Mucosa of descending colon (tissue), 3 donors: ENCODE measurements around the gene RSU1. TPM values are rescaled to one million over a fixed set of nuclear protein-coding genes. Genes with fewer than 3 reads are reported as not detected.

Experiments
- ATAC-seq: fragments of 200-7000 bp; cut with Tn5 transposase; one replicate; pipeline ENCODE4 v1.9.1; 2020; ENCODE audit warnings: mild to moderate bottlenecking, moderate library complexity
- DNase-seq, 3 donors: peaks; one replicate each; pipeline ENCODE4 v3.0.0-alpha.2; 2020
- H3K36me3 ChIP-seq: fragments of 200-600 bp; one replicate; pipeline ENCODE4 v1.8.0; 2021; ENCODE audit warnings: low read depth, mild to moderate bottlenecking
- H3K4me1 ChIP-seq: fragments of 200-600 bp; one replicate; pipeline ENCODE4 v1.8.0; 2021; ENCODE audit warnings: low read depth, mild to moderate bottlenecking
- H3K4me3 ChIP-seq: fragments of 200-600 bp; one replicate; pipeline ENCODE4 v1.8.0; 2021; ENCODE audit warnings: mild to moderate bottlenecking
- H3K9me3 ChIP-seq: fragments of 200-600 bp; one replicate; pipeline ENCODE4 v1.8.0; 2021; ENCODE audit warnings: mild to moderate bottlenecking
- intact Hi-C, 2 donors: fragments of 100-400 bp; cut with DNase I in 1 of 2; cut with micrococcal nuclease in 1 of 2; formaldehyde crosslinking; loops; one replicate each; pipeline versions ENCODE4 v1.11.0 to v1.11.1; 2022; cut with DNase I, micrococcal nuclease
- total RNA-seq, 3 donors: library from RNA; stranded (reverse); fragmentation: NEBNext Ultra II Directional in 2 of 3; extraction: Animal tissue kit (Norgen Biotek cat#: 25700) in 2 of 3; gene quantifications; one replicate each; pipeline versions ENCODE4 v1.2.1 to v1.2.4, GENCODE V29; 2021 to 2023
- TF ChIP-seq, protein P1 (sequence below): fragments of 200-600 bp; IDR thresholded peaks from one replicate; pipeline ENCODE4 v1.8.0; 2022; ENCODE audit warnings: antibody characterized with exemption, mild to moderate bottlenecking
- donor health status: DM: no; HTN: no; CAD: no; lungs with moderate emphysema.
- donor health status: DM: no; HTN: no; CAD: no.
- donor health status: DM: no; HTN: yes; CAD: no.

The RSU1 gene
- total RNA-seq, 3 donors from 2014 or later, result 67.2 to 94.8 (median 74.1) TPM

DNA sequence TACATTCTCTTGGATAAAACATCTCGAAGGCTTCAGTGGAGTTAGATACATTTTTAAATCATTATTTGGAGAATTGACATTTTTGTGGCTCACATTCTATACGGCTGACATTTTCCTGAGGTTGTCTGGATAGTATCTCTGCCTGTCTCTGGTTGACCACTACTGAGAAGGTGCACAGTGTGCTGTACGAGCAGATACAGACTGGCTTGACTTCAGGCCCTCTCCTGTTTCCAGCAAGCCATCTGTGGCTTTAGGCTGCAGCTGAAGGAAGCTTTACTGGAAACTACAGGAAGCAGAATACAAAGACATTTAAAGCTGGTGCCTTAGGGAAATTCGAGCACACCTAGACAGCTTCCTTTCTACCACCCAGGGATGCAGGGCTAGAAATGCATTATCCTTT lies 39.3 kb upstream of the RSU1 start:
- DNase-seq, result no peak

DNA sequence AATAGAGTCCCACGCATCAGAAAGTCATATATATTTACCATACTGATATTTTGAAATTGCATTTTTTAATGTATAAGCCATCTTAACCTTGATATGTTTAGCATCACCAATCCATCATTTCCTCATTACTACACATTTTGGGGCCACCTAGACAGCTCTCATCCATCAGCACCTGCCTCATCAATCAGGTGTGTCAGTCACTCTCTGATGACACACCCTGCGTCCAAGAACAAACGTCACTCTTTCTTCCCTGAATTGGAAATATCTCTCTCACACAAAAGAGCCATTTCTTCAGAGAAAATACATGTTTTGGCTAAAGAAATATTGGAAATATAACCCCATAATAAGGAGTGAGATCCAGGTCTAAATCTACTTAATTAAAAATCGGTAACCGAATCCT lies 38.9 kb upstream of the RSU1 start:
- no peaks in the 10 kb centered on the region for H3K4me1 ChIP-seq
- H3K36me3 ChIP-seq, result no peaks in the 10 kb centered on the region
- no peaks in the 10 kb centered on the region for H3K9me3 ChIP-seq
- TF ChIP-seq, protein P1, sequence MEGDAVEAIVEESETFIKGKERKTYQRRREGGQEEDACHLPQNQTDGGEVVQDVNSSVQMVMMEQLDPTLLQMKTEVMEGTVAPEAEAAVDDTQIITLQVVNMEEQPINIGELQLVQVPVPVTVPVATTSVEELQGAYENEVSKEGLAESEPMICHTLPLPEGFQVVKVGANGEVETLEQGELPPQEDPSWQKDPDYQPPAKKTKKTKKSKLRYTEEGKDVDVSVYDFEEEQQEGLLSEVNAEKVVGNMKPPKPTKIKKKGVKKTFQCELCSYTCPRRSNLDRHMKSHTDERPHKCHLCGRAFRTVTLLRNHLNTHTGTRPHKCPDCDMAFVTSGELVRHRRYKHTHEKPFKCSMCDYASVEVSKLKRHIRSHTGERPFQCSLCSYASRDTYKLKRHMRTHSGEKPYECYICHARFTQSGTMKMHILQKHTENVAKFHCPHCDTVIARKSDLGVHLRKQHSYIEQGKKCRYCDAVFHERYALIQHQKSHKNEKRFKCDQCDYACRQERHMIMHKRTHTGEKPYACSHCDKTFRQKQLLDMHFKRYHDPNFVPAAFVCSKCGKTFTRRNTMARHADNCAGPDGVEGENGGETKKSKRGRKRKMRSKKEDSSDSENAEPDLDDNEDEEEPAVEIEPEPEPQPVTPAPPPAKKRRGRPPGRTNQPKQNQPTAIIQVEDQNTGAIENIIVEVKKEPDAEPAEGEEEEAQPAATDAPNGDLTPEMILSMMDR, result no peak
- intact Hi-C loops, result no loop called here
- no peak for DNase-seq
- H3K4me3 ChIP-seq, result no peak overlapping the region
- ATAC-seq, result no peak

More for the DNA sequence above, 39.3 kb upstream of the RSU1 start:
- Histone ChIP-seq H3K9me3 (no peaks in the 10 kb centered on the region), H3K4me3 (no peak overlapping the region), H3K4me1 (no peaks in the 10 kb centered on the region), H3K36me3 (no peaks in the 10 kb centered on the region)
- TF ChIP-seq, protein P1, result no peak
- intact Hi-C loops, result no loop called here
- no peak for ATAC-seq

DNA sequence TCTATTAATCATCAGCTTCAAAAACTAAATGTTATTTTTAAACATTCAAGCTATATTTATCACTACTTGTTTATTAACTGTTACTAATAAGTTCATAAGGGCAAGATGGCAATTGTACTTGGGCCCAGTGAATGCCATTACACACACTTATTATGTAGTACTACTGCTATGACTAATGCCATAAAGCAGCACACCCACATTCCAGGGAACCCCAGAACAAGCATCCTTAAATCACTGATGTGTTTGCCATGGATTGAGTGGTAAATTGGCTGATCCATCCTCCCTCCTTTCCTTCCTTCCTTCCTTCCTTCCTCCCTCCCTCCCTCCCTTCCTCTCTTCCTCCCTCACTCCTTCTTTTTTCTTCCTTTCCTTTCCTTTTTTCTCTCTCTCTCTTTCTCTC lies 37.4 kb upstream of the RSU1 start:
- Histone ChIP-seq H3K36me3 (no peaks in the 10 kb centered on the region), H3K4me1 (no peaks in the 10 kb centered on the region), H3K4me3 (no peak overlapping the region), H3K9me3 (no peaks in the 10 kb centered on the region)
- TF ChIP-seq, protein P1, result no peak
- intact Hi-C loops, result no loop called here
- DNase-seq (no peak), ATAC-seq (no peak)

DNA sequence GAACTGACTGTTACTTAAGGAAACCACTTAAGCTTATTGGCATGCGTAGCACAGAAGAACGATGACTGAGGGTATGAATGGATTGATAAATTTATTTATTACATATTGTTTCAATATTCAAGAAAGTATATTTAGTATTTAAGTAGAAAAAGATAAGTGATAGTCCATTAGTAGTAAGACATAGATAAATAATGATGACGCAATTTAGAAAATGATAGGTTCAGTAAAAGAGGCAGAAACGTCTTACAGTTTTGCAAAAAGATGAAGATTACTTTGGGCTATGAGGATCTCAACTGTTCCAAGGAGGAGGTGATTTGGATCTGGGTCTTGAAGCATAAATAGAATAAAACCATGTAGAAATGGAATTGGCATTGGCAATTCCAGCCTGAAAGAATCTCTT lies 36.6 kb upstream of the RSU1 start:
- Histone ChIP-seq H3K9me3 (no peaks in the 10 kb centered on the region), H3K36me3 (no peaks in the 10 kb centered on the region), H3K4me1 (no peaks in the 10 kb centered on the region), H3K4me3 (no peak overlapping the region)
- no peak for DNase-seq
- TF ChIP-seq, protein P1, result no peak
- no peak for ATAC-seq
- intact Hi-C loops, result no loop called here

DNA sequence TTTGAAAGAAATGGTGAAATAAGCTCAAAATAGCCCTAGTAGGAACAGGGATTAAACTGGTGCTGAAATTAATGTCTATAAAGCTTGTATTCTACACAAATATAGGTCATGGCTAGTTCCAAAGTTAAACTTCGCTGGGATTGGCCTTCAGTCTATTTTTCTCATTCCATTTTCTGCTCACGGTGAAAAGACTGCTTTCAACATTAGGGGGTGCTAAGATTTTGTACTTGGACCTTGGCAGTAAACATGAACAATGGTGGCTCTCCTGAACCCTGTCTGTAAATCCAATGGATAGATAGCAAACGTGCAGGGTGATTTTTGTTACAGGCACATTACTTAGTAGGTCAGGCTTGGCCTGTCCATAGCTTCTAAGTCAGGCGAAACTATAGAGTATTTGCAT lies 36.0 kb upstream of the RSU1 start:
- DNase-seq, result no peak
- intact Hi-C loops, result no loop called here
- TF ChIP-seq, protein P1, result no peak
- H3K4me1 ChIP-seq, result no peaks in the 10 kb centered on the region
- no peaks in the 10 kb centered on the region for H3K36me3 ChIP-seq
- H3K9me3 ChIP-seq, result no peaks in the 10 kb centered on the region
- no peak for ATAC-seq
- no peak overlapping the region for H3K4me3 ChIP-seq

DNA sequence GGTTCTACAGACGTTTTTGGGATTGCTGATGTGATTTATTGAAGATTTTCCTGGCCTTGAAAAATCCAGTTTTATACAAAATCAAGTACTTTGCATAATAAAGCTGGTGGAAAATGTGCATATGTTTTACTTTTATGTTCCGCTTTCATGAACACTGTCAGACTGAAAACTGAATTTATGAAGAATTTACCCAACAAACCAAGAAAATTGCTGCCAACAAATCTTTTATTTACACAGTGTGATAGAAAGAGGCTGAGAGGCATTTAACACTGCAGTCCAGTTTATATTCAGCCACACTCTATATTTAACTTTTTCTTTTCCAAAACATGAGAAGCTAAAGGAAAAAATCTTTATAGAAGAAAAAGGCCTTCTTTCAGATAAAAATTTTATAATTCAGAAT lies 35.4 kb upstream of the RSU1 start:
- TF ChIP-seq, protein P1, result no peak
- Histone ChIP-seq H3K4me1 (no peaks in the 10 kb centered on the region), H3K9me3 (no peaks in the 10 kb centered on the region), H3K4me3 (no peak overlapping the region), H3K36me3 (no peaks in the 10 kb centered on the region)
- ATAC-seq (no peak), DNase-seq (no peak)
- intact Hi-C loops, result no loop called here
